GM21576 (cell line): Measurements from ENCODE around the gene AGBL2.
A peak's percentile ranks its signal among the peaks of the same experiment; 100 is the strongest.
"Not testable (repeated sequence)": the region's sequence is repeated elsewhere in the genome, so short reads cannot be mapped to it uniquely, and the experiment has no call there.

Source experiments
- ATAC-seq: cut with Tn5 transposase; IDR thresholded peaks from one replicate; pipeline ENCODE4 v1.9.1; 2021; ENCODE audit warnings: mild to moderate bottlenecking, moderate library complexity; ENCODE audit not compliant: unreplicated experiment

The AGBL2 gene, protein sequence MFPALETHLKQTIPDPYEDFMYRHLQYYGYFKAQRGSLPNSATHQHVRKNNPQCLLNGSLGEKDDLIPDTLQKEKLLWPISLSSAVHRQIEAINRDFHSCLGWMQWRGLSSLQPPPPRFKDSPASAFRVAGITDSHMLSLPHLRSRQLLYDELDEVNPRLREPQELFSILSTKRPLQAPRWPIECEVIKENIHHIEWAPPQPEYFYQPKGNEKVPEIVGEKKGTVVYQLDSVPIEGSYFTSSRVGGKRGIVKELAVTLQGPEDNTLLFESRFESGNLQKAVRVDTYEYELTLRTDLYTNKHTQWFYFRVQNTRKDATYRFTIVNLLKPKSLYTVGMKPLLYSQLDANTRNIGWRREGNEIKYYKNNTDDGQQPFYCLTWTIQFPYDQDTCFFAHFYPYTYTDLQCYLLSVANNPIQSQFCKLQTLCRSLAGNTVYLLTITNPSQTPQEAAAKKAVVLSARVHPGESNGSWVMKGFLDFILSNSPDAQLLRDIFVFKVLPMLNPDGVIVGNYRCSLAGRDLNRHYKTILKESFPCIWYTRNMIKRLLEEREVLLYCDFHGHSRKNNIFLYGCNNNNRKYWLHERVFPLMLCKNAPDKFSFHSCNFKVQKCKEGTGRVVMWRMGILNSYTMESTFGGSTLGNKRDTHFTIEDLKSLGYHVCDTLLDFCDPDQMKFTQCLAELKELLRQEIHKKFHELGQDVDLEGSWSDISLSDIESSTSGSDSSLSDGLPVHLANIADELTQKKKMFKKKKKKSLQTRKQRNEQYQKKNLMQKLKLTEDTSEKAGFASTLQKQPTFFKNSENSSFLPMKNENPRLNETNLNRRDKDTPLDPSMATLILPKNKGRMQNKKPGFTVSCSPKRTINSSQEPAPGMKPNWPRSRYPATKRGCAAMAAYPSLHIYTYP

DNA sequence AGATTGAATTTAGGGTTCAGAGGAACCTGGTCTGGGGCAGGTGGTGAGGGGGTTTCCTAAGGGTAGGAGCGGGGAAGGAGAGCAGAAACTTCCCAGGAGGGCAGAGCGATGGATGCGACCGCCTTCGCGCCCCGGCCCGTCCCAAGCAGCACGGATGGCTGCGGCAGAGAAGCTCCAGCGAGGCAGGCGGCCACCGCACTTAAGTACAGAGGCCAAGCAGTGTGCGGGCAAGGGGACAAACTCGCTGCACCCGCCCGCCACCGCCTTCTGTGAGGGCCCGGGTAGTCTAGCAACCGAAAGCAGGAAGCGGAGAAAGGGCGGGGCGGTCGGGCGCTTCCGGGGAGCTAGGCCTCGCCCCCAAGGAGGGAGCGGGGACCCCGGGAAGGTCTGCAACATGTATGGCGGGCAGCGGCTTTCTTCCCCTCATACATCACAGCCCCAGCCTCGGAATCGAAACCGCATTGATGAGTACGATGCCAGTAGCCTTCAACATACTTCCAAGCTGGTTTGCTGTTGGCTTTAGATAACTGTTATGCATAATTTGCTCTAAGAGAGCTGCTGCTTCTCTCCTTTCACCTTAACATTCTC, at the start of gene AGBL2:
Gene AGBL2 (minus strand): TSS at position 288 of the 588 bp plus-strand sequence. CDS start 719 bp downstream, outside the sequence.
- ATAC-seq, result peak; percentile 98

DNA sequence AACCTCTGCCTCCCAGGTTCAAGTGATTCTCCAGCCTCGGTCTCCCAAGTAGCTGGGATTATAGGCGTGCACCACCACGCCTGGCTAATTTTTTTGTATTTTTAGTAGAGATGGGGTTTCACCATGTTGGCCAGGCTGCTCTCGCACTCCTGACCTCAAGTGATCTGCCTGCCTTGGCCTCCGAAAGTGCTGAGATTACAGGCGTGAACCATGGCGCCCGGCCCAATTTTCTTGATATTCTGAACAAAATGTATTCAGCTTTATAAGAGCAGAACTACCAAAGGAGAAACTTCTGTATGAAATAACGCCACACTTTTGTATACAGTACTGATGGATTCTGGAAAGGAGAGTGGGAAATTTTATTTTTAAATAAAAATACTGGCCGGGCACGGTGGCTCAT, 44.1 kb upstream of the AGBL2 start:
- not testable (repeated sequence) for ATAC-seq

DNA sequence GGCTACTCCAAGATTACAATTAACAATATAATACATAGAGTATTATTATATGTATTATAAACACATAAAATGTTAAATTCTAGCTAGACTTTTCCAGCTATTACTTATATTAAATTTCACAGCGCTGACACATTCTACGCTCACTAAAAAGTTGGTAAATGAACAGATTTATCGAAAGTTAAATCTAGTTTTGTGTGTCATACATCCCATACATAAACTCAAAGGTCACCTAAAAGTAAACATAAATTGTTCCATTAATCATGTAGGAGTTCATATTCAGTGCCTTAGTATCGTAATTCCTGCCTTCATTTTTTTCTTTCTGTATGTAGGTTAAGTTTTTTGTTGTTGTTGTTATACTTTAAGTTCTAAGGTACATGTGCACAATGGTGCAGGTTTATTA, 41.0 kb upstream of the AGBL2 start:
- no peak for ATAC-seq

DNA sequence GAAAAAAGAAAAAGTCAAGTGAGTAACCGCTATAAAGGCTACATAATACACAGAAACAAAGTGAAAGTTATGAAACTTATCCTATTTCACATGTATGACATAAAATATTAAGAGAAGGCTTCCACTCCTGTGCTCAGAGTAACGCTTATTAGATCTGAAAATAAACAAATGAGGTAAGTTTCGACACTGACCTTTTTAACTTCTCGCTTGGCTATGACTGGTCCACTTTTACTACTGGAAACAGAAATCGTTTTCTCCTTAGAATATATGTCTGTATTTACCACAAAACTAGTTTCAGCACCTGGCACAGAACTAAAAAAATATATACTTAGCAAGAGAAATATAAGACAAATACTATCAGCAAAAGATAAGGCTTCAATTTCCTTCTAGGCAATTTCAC, 35.6 kb upstream of the AGBL2 start:
- no peak for ATAC-seq

DNA sequence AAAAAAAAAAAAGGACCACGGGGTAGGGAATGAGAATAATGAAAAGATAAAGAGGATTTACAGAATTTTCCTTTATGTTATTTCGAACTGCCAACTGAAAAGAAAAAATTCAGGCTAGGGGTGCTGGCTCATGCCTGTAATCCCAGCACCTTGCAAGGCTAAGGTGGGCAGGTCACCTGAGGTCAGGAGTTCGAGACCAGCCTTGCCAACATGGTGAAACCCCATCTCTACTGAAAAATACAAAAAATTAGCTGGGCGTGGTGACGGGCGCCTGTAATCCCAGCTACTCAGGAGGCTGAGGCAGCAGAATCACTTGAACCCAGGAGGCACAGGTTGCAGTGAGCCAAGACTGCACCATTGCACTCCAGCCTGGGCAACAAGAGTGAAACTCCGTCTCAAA, 27.3 kb upstream of the AGBL2 start:
- ATAC-seq, result not testable (repeated sequence)

DNA sequence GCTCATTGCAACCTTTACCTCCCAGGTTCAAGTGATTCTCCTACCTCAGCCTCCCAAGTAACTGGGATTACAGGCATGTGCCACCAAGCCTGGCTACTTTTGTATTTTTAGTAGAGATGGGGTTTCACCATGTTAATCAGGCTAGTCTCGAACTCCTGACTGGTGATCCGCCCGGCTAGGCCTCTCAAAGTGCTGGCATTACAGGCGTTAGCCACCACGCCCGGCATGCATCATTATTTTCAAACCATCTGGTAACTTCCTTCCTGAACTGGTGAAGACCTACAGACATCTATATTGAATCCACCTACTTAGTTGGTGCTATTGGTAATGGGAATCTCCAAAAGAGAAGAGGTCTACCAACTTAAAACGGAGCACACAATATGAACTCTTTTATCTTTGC, 22.6 kb upstream of the AGBL2 start:
- not testable (repeated sequence) for ATAC-seq

DNA sequence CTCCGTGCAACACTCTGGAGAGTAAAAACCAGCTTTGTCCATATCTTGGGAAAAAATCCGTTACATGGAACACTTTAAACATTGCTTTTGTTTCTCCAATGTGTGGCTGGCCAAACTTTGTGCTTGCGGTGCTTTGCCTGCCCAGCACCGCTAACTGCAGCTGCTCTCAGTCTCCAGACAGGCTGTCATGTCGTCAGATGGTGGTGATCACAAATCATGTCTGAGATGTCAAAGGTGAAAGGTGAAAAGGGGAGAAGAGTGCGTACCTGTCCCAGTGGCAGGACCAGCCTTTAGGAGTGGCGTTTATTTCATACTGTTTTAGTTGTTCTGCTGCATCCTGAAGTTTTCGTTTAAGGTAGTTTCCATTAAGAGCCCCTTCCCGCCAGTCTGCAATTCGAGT, 17.1 kb upstream of the AGBL2 start:
- no peak for ATAC-seq

DNA sequence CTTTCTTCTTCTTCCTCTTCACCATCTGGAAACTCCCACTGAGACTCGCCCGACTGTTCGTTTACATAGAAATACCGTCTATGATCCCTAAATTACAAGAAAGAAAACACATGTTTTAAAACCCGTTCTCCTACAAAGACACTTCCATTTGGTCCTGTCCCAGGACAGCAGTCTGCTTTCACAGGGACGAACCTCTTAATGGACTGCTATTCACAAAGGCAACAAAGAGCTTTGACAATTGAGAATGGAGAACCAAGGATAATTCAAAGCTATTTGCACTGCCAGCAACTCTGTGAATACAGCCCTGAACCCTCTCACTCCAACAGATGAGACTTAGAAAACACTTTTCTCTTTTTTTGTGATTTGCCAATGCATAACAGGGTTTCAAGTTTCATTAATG, 16.3 kb upstream of the AGBL2 start:
- no peak for ATAC-seq

DNA sequence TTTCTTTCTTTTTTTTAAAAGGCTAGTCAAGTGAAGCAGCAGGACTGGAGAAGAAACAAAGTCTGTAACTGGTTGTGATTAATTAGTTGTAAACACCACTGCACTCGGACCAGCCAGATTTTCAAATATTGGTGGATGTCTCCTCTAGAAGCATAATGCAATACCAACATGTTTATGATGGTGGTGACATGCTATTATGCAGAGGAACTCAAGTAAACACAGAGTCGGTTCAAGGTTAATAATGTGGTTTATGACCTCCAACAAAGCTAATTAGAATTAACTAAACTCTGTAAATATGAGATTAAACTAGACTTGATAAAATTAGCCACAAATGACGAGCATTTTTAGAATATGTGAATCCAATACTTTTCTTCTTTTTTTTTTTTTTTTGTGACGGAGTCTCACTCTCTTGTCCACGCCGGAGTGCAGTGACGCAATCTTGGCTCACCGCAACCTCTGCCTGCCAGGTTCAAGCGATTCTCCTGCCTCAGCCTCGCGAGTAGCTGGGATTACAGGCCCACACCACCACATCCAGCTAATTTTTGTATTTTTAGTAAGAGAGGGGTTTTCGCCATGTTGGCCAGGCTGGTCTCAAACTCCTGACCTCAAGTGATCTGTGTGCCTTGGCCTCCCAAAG, 11.8 kb upstream of the AGBL2 start:
- ATAC-seq, result no peak

DNA sequence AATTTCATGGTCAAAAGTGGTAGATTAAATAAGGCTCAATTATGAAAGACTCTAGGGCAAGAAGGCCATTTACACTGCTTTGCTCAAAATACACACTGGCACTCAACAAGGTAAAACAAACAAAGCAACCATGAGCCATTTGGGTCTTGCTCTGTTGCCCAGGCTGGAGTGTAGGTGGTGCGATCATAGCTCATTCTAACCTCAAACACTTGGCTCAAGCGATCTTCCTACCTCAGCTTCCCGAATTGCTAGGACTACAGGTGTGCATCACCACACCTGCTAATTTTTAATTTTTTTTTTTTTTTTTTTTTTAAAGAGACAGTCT, 10.9 kb upstream of the AGBL2 start:
- no peak for ATAC-seq

DNA sequence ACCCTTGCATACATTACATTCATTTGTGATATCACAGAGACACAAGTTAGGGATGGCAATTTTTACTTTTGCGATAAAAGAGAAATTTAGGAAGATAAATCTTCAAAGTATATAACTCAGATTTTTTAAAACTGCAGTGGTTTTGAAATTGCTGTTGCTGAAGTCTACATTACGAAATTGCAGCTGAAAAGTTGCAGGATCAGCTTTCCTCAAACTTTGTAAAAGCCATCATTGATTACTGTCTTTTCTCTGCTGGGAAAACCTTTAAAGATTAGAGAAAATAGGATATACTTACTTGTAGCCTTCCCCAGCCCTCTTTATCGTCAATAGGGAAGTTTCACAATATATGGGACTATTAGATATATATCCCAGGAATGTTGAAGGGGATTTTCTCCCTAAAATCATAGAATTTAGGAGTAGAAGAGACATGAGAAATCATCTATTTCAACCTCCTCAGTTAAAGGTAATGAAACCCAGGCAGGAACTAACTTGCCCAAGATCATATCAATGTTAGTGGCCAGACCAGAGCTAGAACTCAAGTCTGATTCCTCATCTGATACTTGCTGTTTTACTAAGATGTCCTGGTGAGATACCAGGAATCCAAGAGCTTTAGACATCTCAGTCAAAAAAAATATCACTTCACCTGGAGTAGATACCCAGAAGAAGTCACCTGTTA, 10.4 kb upstream of the AGBL2 start:
- no peak for ATAC-seq

DNA sequence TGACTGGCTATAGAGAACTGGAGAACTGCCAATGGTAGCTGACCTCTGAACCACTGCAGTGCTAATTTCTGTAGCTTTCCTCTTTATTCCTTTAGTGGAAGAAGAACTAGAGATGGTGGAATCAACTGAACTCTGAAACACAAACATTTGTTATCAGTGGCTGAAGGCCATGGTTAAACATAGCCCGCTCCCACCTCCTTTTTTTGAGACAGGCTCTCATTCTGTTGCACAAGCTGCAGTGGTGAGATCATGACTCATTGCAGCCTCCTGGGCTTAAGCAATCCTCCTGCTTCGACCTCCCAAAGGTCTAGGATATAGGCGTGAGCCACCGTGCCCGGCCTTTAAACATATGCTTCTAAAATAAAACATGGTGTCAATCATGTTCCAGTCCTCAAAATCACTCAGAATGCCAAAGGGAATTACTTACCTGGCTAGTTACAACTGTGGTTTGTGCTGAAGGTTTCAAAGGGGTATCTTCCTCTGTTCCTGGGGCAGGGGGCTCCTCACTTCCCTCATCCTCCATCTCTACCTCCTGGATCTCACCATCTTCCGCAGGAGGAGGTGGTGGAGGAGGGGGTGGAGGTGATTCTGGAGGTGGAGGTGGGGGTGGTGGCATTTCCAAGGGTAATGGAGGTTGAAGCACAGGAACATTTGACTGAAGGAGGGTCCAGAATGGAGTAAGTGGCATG, 9.0 kb upstream of the AGBL2 start:
- no peak for ATAC-seq

DNA sequence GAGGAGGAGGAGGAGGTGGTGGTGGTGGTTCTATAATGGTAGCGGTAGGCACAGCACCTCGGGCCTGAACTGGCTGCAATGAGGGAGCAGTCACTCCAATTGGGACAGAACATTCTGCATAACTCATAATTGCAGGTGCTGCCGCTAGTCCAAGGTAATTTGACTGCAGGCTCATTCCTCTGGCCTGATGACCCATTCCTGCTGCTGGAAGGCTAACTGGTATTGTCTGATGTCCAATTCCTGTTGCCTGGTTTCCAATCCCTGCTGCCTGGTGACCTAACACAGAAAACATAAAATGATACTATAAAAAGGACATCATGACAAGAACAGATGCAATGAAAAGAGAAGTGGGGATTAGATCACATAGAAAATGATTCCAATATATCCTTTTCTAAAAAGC, 7.9 kb upstream of the AGBL2 start:
- no peak for ATAC-seq

DNA sequence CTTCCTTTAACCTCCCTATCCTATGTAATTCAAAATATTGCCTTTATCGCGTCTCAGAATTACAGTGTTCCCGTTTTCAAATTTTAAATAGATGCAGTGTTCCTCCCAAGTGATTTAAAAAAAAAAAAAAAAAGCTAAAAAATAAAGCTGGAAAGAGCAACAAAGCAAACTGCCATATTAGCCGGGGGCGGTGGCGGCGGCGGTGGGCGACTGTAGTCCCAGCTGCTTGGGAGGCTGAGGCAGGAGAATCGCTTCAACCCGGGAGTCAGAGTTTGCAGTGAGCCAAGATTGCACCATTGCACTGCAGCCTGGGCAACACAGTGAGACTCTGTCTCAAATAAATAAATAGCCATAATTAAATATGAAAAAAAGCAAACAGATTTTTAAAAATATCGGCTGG, 5.5 kb upstream of the AGBL2 start:
- ATAC-seq, result no peak

DNA sequence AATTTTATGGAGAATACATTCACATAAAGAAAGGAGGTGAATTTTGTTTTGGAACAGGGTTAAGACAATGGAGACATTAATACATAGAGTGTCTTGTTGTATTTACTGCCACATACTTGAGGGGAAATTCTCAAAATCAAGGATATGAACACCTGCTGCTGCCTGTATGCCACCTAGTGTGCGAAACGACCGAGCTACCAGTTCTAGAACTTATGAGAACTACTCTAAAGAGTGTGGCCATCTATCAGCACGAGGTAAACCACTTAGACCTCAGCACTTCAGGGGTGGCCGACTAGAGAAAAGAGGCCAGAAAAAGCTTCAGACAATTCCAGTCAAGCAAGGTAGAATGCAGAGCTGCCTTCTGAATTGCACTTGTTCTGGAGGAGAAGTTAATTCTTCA, 1.5 kb upstream of the AGBL2 start:
- ATAC-seq, result no peak

DNA sequence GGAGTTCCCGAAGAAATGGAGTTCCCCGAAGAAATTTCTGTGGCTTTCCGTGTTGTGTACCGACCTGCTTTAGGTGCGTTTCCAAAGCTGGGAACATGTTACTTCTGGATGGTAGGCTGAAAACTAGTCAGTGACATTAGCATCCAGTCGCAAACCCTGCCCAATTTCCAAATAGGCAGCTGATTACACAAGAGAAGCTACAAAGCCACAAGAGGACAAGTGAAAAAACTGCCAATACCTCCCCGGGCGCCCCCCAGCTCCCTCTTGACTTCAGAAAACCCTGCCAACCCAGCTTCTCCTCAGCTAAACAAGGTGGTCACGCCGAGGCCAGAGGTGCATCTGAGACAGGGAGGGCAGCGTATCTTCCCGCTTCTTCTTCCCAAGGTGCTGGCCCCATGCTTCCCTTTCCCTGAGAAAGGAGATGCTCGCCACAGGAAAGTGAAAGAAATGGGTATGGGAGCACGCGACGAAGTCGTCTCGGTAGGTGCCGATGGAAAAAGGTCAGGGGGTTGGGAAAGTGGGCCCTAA, 551 bp downstream of the AGBL2 start:
- ATAC-seq, result no peak

DNA sequence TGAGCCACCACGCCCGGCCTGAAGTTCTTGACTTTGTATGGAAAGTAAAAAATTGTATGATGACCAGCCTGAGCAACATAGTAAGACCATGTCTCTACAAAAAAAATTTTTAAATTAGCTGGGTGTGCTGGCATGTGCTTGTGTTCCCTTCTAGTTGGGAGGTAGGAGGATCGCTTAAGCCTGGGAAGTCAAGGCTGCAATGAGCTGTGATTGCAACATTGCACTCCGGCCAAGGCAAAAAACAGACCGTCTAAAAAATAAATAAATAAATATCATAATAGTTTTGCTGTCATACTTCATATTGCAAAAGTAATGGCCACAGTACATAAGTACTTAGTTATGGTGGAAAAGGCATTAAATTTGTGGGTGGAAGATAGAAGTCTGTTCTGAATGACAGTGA, 3.4 kb downstream of the AGBL2 start:
- no peak for ATAC-seq

DNA sequence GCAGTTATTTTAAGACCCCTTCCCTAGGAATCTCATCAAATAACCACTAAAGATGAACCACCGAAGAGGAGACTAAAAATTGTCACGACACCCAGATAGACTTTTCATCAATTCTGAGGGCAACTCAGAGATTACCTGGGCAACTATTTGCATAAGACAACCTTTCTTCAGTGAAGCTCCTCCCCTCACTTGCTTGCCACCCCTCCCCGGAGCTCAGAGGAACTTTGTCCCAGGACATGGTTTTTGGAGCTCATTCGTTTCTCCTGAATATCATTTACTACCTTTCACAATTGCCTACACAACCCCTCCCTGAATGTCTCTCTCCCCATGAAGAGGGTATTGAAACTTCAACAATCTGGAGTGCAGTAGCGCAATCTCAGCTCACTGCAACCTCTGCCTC, 3.9 kb downstream of the AGBL2 start:
- no peak for ATAC-seq

DNA sequence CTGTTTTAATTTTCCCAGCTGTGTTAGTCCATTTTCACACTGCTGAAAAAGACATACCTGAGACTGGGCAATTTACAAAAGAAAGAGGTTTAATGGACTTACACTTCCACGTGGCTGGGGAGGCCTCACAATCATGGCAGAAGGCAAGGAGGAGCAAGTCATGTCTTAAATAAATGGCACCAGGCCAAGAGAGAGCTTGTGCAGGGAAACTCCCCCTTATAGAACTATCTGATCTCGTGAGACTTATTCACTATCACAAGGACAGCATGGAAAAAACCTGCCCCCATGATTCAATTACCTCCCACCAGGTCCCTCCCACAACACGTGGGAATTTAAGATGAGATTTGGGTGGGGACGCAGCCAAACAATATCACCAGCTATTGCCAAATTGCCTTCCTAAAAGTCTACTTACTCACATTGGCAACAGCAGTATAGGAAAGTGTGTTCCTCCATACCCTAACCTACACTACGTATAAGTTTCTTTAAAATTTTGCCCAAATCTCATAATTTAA, 7.8 kb downstream of the AGBL2 start:
- ATAC-seq, result not testable (repeated sequence)

DNA sequence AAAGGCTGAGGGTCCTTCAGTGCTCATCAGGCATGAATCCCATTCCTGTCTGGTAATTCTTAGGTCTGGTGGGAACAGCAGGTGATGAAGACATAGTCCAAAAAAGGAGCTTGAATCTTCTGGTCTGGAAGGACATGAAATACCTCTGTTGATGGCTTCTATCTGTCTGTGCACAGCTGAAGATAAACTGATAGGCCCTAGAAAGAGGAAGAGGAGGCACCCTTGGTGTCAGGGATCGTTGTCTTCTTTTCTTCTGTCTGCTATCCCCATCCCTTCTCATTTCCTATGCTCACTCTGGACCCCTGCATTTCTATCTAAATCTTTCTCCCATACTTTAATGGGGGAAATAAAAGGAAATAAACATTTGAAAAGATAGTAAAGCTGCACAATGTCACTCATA, 9.4 kb downstream of the AGBL2 start:
- no peak for ATAC-seq
